SHP77 treated with DMSO at 0.1 percent for 48 hours (cell line): ENCODE data around the gene CENPF.
"Not testable (repeated sequence)": the region's sequence is repeated elsewhere in the genome, so short reads cannot be mapped to it uniquely, and the experiment has no call there.

ENCODE experiments used
- DNase-seq: peaks from one replicate; lab custom pipeline; 2025; lab: John Stamatoyannopoulos, UW

CENPF gene

DNA sequence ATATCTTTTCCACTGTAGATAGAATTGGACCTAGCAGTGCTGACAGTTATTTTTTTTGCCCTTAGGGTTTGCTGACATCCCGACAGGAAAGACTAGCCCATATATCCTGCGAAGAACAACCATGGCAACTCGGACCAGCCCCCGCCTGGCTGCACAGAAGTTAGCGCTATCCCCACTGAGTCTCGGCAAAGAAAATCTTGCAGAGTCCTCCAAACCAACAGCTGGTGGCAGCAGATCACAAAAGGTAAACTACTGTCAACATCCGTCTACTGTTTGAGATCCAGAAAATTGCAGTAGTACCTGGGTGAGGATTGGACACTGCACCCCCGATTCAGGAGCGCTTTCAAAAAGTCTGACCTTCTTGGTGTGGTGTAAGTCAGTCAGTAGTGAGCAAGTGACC, 55.8 kb downstream of the CENPF start:
- no peak for DNase-seq

DNA sequence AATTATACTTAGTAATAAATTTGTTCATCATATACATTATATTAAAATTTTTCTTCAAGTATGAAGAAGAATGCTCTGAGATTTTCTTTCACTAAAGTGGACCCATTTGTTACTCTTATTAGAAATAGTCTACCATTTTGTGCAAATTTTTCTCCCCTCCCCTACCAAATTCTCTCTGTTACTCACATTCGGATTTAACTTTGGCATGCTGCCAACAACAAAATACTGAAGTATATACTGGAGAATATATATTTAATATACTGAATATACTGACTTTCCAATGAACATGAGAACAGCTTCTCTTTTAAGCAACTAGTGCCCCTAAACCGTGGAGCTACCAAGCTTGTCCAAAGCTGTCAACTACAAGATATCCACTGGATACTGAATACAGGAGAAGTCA, 57.2 kb downstream of the CENPF start:
- no peak for DNase-seq

DNA sequence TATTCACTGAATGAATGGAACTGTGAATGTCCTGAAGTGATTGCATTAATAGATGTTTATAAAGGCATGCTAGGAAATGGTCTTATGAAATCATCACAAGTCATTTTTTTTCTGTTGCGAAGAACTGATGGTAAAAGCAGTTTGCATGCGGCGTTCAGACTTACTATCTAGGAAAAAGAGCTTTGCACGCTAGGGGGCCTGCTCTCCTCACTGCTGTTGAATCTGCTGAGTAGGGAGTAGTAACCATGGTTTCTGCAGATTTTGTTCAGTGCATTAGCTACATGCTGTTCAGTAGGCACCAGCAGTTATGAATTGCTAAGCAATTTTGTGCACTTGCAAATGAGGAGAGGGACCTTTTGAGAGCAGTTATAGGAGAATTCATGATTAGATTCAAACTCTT, 57.9 kb downstream of the CENPF start:
- DNase-seq = no peak

DNA sequence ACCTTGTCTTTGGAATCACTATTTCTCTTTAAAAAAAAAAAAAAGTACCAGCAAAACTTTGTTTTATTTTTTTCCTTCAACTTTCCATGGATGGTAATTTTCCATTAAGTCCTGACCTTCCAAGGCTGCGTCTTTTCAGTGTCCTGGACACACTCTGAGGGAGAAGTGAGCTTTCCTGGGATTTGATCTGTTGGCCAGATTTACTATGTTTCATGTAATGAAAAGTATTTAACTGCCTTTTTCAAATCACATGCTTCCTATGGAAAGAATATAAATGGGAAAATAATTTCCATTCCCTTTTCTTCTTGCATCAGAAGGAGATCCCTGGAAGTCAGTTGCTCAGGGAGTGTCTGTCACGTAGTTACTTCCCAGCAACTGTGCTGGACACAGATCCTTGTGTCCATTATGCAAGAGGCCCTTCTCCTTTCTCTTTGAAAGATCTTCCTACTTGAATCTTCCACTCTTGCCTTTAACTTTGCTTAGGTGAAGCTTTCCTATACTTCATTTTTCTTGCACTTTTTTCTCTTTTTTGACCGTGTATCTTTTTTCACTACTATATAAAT, 59.3 kb downstream of the CENPF start:
- DNase-seq = no peak

DNA sequence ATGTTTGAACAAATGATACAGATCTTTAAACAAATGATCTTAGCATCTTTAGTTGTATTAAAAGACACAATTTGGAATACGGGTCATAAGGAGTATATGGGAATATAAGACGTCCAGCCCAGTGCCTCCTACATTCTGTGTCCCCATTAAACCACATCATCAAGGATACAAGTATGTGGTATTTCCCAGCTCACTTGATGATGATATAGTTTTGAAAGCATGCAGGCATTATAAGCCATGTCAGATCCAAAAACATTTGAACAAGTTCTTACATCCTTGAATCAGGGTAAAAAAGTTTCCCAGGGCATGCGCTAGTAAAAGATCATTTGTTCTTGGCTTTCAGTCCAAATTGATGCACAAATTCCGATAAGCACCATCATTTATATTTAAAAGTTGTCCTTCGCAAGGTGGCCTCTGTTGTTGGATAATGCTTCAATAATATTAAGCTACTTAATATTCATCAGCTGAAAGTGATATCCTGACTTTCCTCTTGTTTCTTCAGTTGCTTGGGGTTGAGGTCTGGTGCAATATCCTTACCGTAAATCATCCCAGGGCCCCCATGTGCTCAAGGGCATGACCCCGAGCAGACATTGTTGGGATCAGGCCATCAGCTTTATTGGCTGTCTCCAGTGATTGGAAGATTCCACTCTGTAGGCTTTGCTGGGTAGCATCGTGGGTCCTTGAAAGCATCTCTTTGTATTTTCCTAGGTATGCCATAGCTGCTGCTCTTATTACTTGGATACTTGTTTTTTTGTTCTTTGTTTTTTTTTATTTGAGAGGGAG, 61.8 kb downstream of the CENPF start:
- no peak for DNase-seq

DNA sequence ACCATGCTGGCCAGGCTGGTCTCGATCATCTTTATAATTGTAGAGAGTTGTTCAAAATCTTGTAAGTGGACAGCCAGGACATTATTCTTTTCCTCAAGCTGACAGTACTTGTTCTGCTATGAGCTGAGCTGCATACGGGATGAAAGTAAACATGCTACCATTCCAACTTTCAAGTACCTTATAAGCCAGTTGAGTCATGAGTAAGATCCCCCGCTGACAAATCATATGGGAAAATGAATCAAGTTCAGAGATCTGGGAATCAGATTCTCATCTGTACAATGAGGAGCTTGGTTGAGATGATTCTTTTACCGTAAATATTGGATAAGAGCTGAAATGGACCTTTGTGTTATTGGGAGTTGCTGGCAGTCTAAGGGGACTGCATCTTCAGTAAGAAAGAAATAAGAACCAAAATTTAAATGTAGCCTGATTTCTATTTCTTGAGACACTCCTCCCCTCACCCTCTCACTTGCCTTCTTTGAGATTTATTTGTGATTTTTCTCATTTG, 62.7 kb downstream of the CENPF start:
- DNase-seq = no peak

DNA sequence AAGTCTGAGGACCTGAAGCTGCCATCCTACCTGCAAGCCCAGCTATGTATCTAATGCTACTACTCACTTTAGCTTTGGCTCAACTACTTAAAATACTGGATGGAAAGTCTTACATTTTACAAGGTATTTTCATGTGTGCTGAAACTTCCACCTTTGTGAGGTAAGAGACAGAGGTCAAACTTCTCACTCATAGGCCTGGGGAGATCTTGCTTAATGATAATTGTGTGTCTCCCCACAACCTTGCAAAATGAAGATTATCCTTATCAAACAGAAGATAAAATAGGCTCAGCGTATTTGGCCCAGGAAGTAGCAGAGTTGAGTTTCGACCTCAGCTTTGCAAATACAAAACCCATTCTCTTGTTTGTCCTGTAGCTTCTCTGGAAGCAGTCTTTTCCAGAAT, 63.7 kb downstream of the CENPF start:
- DNase-seq = no peak

DNA sequence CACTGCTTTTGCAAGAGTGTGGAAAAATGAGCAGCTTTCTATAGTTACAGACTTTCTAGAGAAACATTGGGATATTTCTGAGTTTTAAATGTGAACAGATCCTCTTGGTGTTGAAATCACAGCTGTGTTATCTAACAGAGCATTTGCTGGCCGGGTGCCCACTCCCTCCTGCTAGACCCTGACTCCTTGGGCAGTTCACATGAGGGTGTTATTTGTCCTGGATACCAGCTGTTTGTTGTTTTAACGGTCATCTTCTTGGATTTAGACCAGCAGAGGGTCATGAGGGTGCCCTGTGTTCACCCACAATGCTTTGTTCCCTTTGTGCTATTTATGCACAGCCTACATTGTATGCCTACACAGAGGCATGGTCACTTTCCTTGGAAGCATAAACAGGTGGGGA, 67.1 kb downstream of the CENPF start:
- no peak for DNase-seq

DNA sequence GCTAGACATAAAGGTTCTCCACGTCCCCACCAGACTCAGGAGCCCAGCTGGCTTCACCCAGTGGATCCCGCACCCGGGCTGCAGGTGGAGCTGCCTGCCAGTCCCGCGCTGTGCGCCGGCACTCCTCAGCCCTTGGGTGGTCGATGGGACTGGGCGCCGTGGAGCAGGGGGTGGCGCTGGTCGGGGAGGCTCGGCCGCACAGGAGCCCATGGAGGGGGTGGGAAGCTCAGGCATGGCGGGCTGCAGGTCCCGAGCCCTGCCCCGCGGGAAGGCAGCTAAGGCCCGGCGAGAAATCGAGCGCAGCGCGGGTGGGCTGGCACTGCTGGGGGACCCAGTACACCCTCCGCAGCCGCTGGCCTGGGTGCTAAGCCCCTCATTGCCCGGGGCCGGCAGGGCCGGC, 70.0 kb downstream of the CENPF start:
- DNase-seq = not testable (repeated sequence)

DNA sequence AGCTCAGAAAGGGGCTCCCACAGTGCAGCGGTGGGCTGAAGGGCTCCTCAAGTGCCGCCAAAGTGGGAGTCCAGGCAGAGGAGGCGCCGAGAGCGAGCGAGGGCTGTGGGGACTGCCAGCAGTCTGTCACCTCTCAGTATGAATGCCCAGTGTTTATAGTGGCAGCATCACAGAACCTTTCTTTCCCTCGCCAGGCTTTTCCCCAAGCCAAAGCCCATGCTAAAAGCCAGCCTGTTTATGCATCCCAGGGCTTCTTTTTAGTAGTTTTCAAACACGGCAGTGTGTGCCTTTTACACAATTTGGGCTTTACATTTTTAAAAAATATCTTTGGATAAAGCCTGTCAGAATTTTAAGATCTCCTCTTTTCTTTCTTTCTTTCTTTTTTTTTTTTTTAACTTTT, 70.6 kb downstream of the CENPF start:
- no peak for DNase-seq

DNA sequence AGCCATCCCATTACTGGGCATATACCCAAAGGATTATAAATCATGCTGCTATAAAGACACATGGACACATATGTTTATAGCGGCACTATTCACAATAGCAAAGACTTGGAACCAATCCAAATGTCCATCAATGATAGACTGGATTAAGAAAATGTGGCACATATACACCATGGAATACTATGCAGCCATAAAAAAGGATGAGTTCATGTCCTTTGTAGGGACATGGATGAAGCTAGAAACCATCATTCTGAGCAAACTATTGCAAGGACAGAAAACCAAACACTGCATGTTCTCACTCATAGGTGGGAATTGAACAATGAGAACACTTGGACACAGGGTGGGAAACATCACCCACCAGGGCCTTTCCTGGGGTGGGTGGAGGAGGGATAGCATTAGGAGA, 72.5 kb downstream of the CENPF start:
- not testable (repeated sequence) for DNase-seq

DNA sequence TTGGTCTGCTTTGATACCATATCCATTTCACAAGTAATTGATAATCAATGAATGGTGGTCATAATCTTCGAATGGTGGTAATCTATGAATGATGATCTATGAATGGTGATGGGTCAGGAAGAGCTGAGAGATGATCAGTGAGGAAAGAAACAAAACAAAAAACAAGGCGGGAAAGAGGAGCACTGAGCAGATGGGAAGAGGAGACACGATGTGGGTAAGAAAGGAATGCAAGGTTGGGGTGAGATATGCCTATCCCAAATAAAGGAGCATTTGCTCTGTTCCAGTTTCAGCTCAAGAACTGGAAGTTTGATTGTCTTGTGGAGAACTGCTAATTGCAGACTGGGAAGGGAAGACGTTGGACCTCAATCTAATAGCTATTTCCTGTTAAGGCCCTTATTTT, 73.8 kb downstream of the CENPF start:
- DNase-seq = no peak

DNA sequence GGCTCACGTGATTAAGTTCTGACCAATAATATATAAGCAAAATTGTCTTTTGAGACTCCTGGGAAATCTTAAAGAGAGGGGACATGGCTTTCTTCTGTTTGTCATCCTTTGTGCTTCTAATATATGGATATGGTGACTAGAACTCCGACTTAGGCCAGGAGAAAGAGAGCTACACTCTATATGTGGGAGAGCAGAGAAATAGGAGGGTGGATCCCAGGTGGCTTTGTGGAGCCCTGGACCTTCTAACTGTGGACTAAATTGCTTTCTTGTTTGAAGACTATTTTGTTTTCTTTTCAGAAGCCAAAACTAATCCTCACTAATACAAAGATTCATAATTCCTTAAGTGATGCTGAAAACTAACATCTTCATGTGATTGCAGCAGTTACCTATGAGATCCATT, 75.0 kb downstream of the CENPF start:
- DNase-seq = no peak

DNA sequence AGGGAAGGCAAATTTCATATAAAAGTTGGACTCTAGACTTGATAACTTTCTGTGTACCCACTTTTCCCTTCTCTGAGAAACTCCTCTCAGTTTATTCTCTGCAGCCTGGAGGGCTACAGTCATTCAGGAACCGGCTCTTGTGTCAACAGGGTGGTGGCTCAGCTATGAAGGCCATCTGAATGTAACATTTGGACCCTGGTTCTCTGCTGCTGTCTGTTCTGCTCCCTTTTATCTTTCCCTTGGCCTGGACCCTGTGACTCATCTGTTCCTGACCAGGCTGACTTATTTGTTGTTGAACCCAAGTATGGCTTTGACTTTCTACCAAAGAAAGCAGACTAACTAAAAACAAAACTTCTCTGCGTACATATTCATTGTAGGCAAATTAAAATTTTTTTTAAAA, 75.4 kb downstream of the CENPF start:
- no peak for DNase-seq

DNA sequence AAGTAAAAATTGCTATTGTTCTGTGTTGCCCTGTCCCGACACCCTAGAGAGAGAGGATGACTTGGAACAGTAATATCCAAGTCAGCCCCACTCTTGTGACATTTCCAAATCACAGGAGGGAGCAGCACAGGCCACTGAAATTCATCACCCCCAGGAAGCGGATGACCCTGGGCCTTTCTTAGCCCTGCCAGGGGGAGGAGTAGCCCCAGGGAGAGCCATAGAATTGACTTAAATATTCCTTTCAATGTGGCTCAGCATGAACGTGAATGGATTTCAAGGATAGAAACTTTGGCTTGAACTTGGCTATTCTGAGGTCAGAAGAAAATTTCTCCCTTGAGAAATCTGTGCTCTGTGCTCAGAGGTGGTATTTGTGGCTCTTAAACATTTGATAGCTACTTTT, 80.6 kb downstream of the CENPF start:
- no peak for DNase-seq

DNA sequence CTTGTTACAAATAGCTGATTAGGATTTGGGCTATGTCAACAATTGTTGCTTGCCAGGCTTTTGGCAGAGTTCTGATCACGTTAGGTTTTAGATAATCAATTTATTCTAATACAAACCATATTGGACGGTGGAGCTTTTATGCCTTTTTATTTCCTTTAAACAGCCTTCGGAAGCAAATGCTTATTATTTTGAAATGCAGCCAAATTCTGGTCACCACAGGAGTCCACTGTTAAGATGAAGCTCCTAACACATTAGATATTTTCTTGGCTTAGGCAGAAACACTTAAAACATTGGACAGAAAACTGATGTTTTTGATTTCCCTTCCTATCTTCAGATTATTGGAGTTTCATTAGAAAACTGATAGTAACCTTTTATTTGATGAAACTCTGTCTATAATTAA, 82.9 kb downstream of the CENPF start:
- DNase-seq = no peak

DNA sequence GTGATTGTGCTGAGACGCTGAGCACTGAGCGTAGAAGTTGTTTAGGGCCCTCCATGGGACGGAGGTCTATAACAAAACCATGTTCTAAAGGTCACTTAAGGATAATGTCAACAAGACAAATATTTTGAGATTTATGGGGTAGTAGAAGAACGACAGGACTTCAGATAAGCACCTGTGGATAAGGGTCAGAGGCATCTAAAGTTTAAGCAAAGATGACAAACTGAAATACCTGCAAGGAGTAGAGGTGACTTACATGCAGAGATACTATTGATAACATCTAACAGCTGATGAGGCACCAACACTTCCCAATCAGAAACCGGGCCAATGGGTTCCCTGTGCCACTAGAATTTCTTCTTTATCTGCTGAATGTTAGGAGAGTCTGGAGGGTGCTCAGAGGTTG, 83.5 kb downstream of the CENPF start:
- DNase-seq = no peak

DNA sequence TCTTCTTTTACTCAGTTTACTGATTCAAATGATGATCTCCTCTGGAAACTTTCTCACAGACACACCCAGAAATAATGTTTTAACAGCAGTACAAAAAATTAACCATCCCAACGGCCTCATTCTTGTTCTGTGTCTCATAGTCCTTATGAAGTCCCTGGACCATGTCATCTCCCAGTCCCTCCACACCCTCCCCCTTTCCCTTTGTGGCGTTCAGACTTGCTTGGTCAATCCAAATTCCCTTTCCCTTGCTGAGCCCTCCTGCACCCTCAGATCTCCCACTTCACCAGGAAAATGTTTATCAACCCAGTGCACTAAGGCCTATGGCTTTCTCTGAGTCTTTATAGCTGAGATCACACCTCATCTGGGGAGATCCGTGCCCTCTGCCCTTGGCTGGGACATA, 85.9 kb downstream of the CENPF start:
- no peak for DNase-seq

DNA sequence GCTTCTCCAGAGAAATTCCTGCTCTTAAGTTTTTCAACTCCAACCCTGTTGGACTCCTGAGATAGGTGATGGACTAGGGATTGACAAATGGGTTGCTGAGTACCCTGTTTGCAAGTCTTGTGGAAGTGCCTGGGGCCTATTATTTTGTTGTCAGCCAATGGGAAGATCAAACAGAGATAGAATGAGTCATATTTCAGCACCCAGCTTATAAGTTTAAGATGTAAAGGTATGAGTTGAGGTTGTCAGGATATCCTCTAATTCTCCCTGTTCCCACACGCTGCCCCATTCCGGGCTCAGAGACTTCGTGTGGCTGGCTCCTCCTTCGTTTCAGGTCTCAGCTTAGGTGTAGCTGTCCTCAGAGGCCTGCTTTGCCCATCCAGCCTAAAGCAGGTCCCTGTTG, 91.8 kb downstream of the CENPF start:
- DNase-seq = no peak

DNA sequence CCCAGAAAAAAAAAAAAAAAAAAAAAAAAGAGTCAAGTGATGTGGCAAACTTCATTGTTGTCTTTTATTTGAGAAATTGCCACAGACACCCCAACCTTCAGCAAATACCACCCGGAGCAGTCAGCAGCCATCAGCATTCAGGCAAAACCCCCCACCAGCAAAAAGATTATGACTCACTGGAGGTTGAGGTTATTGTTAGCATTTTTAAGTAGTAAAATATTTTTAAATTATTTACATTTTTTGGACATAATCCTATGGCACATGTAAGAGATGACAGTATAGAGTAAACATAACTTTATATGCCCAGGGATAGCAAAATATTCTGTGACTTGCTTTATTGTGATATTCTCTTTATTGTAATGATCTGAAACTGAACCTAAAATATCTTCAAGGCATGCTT, 95.6 kb downstream of the CENPF start:
- DNase-seq = no peak

DNA sequence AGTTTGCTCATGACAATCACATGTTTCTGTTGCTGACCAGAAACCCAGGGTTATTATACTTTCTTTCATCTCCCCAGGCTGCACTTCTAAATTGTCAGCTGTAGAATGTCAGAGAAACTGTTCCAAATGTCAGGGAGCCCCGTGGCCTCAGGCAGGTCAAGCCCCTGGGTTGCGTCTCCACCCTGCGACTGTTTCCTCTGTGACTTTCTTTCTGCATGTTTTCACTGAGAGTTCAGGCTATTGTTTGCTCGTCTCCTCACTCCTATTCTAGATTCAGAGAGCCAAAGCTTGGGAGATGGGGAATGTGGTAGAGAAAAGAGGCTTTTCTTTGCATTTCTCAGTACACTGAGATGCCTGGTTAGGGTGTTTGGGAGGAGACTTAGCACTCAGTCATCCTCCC, 97.4 kb downstream of the CENPF start:
- no peak for DNase-seq

DNA sequence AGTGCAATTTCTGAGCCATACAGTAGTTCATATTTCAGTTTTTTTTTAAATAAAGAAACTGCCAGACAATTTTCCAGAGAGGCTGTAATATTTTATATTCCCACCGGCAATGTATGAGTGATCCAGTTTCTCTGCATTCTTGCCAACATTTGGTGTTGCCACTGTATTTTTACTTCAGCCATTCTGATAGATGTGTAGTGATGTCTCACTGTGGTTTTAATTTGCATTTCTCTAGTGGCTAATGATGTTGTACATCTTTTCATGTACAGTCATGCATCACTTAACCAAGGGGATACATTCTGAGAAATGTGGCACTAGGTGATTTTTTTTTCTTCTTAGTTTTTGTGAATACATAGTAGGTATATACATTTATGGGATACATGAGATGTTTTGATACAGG, 99.6 kb downstream of the CENPF start:
- DNase-seq = no peak

DNA sequence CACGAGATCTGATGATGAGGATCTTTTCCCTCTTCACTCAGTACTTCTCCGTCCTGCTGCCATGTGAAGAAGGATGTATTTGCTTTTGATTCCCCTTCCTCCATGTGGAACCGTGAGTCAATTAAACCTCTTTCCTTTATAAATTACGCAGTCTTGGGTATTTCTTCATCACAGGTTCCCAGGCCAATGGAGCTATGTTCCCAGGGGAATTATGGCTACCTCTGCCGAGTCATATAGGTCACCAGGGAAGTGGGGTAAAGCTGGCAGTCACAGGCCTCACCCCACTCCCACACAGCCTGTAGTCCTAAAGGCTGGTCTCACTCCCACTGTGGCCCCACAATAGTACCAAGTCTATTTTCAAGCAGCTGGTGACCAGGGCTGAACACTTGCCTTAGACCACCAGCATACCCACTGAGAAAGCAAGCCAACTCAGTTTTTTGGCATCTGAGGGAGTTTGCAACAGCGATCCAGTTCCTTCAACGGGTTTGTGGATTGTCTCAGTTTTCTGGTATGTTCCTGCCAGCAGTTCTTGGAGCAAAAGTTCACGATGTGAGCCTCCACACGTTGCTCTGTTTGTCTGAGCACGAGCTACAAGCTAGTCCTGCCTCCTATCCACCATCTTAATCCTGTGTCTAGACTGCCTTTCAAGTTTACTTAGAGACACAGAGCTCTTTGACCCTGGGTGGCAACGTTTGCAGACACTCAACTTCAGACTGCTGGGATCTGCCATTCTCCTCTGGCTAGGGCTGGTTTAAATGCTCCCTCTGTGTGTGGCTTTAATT, 104.5 kb downstream of the CENPF start:
- no peak for DNase-seq
